Measurements from ENCODE around the gene MYL6. TPM values are rescaled to one million over a fixed set of nuclear protein-coding genes. Genes with fewer than 3 reads are reported as not detected.

Gene MYL6
- polyA plus RNA-seq, 1 experiment = 5,667 TPM

GRCh38 chr12:56141946-56142784 lies 16.0 kb upstream of the MYL6 start:
- no peak overlapping the region for H3K4me3 ChIP-seq (ENCODE audit: low read depth, low read length)
- H3K27me3 ChIP-seq (ENCODE audit: control insufficient read depth, insufficient read depth, low read length) = no peaks in the 10 kb centered on the region
- CTCF ChIA-PET = interaction anchor here (1.5 to 4.0 kb wide), 4 partner anchors 10 to 16 kb away, joined by 3 to 21 read pairs (median 5); partner anchors contain the start of genes ESYT1 and MYL6B
- DNase-seq (ENCODE audit: low read depth) = no peak
- TF ChIP-seq CTCF (IDR thresholded peaks at IDR 0.05; ENCODE audit: insufficient read depth, low read depth, low read length) = no peak
- peaks cover 31% of the 10 kb centered on the region for H3K36me3 ChIP-seq (ENCODE audit: control insufficient read depth, insufficient read depth, low read length)
- POLR2A ChIA-PET = no interaction called here

GRCh38 chr12:56143217-56143616 lies 14.9 kb upstream of the MYL6 start:
- TF ChIP-seq CTCF (IDR thresholded peaks at IDR 0.05; ENCODE audit: insufficient read depth, low read depth, low read length) = no peak
- H3K4me3 ChIP-seq (ENCODE audit: low read depth, low read length) = no peak overlapping the region
- DNase-seq (ENCODE audit: low read depth) = no peak
- CTCF ChIA-PET = interaction anchor here (1.5 to 4.0 kb wide), 5 partner anchors 9 to 46 kb away, joined by 3 to 21 read pairs (median 7); partner anchors contain the start of genes ESYT1, MYL6B and SMARCC2
- POLR2A ChIA-PET = interaction anchor here (0.6 kb wide), 1 partner anchor 24 kb away, joined by 3 read pairs; no protein-coding TSS in a partner anchor
- H3K36me3 ChIP-seq (ENCODE audit: control insufficient read depth, insufficient read depth, low read length) = peaks cover 22% of the 10 kb centered on the region
- no peaks in the 10 kb centered on the region for H3K27me3 ChIP-seq (ENCODE audit: control insufficient read depth, insufficient read depth, low read length)

GRCh38 chr12:56143870-56144269 lies 14.3 kb upstream of the MYL6 start:
- ChIA-PET POLR2A (interaction anchor here (0.6 kb wide), 1 partner anchor 24 kb away, joined by 3 read pairs; no protein-coding TSS in a partner anchor), CTCF (interaction anchor here (0.9 to 4.0 kb wide), 4 partner anchors 16 to 46 kb away, joined by 3 to 21 read pairs (median 6); partner anchors contain the start of genes ESYT1 and SMARCC2)
- Histone ChIP-seq H3K27me3 (ENCODE audit: control insufficient read depth, insufficient read depth, low read length) (no peaks in the 10 kb centered on the region), H3K36me3 (ENCODE audit: control insufficient read depth, insufficient read depth, low read length) (peaks cover 21% of the 10 kb centered on the region), H3K4me3 (ENCODE audit: low read depth, low read length) (no peak overlapping the region)
- no peak for TF ChIP-seq CTCF (IDR thresholded peaks at IDR 0.05; ENCODE audit: insufficient read depth, low read depth, low read length)
- no peak for DNase-seq (ENCODE audit: low read depth)

GRCh38 chr12:56145217-56145616 lies 12.9 kb upstream of the MYL6 start:
- Histone ChIP-seq H3K36me3 (ENCODE audit: control insufficient read depth, insufficient read depth, low read length) (peaks cover 21% of the 10 kb centered on the region), H3K4me3 (ENCODE audit: low read depth, low read length) (no peak overlapping the region), H3K27me3 (ENCODE audit: control insufficient read depth, insufficient read depth, low read length) (no peaks in the 10 kb centered on the region)
- CTCF ChIA-PET = interaction anchor here (4.0 kb wide), 1 partner anchor 19 kb away, joined by 21 read pairs; no protein-coding TSS in a partner anchor
- DNase-seq (ENCODE audit: low read depth) = no peak
- POLR2A ChIA-PET = no interaction called here
- TF ChIP-seq CTCF (IDR thresholded peaks at IDR 0.05; ENCODE audit: insufficient read depth, low read depth, low read length) = no peak

Measured in BJ (cell line).